HUDEP-2 (cell line): ENCODE measurements around the gene TNKS2.
A peak's percentile ranks its signal among the peaks of the same experiment; 100 is the strongest.
"Not testable (repeated sequence)": the region's sequence is repeated elsewhere in the genome, so short reads cannot be mapped to it uniquely, and the experiment has no call there.

Experiments used
- DNase-seq, 76 experiments: peaks; one replicate each; lab custom pipeline; 2025; ENCODE audit not compliant: unreplicated experiment in 76 of 76; lab: John Stamatoyannopoulos, UW

The TNKS2 gene

DNA sequence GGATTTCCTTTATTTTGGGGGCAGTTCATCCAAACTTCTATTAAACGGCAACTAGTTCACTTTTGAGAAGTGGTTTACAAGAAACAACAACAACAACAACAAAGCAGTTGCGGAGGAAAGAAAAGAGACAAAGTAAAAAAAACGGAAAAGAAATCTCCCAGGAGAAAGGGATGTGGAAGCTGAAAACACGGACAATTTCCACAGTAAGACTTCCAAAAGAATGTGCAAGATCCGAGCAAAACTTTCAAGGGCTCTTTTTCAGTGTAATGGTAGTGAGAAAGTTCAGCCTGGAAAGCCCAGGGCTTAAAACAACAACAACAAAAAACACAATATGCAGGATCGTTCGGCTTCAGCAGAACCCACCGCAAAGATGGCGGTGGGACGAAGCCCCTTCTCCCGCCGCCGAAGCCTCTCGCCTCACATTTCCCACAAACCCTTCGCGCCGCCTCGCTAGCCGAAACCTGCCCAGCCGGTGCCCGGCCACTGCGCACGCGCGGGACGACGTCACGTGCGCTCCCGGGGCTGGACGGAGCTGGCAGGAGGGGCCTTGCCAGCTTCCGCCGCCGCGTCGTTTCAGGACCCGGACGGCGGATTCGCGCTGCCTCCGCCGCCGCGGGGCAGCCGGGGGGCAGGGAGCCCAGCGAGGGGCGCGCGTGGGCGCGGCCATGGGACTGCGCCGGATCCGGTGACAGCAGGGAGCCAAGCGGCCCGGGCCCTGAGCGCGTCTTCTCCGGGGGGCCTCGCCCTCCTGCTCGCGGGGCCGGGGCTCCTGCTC lies at the start of gene TNKS2:
Gene TNKS2, plus strand, starts transcription at position 553 of the 775 bp plus-strand sequence. CDS start 265 bp downstream, outside the sequence.
- peak in 75 of 76 experiments; percentile 7 to 93 (median 87) for DNase-seq

DNA sequence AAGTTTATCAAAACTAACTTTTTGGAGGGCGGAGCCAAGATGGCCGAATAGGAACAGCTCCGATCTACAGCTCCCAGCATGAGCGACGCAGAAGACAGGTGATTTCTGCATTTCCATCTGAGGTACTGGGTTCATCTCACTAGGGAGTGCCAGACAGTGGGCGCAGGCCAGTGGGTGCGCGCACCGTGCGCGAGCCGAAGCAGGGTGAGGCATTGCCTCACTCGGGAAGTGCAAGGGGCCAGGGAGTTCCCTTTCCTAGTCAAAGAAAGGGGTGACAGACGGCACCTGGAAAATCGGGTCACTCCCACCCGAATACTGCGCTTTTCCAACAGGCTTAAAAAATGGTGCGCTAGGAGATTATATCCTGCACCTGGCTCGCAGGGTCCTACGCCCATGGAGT lies 48.6 kb upstream of the TNKS2 start:
- DNase-seq, result not testable (repeated sequence)

DNA sequence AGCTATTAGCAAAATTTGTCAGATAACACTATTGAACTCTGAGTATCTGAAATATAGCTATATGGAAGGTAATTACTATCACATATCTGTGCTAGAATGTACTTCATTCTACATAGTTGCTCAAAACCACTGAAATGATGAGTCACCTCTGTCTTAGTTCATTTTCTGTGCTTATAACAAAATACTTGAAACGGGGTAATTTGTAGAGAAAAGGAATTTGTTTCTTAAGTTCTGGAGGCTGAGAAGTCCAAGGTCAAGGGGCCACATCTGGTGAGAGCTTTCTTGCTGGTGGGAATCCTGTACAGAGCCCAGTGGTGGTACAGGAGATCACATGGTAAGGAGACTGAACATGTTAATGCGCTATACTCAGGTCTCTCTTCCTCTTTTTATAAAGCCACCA lies 41.9 kb upstream of the TNKS2 start:
- no peak for DNase-seq

DNA sequence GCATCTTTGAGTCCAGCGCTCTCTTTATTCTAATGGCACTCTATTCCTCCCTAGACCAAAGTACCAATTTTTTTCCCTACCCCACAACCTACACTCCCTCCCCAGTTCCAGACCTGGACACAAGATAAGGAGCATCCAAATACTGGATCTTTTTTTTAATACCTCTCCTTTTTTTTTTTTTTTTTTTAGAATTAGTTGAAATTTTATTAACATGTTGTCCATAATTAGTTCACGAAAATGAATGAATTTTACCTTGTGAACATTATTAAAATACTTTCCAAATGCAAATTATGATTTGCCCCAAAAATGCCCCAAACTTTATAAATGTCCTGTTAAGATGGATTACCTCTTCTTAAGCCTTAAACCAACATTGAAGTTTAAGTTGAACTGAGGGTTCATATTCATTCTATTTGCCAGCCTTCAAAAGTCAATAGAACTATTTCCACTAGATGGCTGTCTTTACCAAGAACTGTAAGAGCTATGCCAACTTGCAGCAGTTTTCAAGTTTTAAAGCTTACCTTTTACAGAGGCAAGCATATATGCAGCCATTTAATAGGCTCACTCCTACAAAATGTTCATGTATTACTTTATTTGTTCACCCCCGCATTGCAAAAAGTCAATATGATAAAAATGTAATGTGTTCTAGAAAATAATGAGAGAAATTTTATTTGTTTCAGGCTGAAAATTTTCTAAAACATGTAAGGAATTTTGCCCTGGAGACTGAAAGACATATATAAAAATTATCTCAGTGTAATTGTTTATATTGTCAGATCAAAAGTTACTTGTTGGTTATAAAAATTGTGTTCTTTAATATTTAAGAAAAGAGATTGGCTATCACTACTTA lies 39.7 kb upstream of the TNKS2 start:
- peak in 18 of 76 experiments; percentile 4 to 36 (median 21) for DNase-seq

DNA sequence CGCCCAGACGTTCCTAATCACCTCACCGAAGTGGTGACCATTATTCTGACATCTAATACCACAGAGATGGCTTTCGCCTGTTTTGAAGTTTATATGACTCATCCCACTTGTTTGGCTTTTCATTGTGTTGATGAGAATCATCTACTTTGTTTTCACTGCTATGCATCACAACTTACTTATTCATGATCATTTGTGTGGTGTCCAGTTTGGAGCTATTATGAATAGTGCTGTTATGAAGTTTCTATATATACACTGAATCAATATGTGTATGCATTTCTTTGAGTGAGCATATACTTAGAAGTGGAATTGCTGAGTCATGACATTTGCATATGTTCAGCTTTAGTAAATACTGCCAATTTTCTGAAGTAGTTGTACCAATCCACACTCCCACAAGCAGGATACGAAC lies 38.6 kb upstream of the TNKS2 start:
- DNase-seq, result no peak

DNA sequence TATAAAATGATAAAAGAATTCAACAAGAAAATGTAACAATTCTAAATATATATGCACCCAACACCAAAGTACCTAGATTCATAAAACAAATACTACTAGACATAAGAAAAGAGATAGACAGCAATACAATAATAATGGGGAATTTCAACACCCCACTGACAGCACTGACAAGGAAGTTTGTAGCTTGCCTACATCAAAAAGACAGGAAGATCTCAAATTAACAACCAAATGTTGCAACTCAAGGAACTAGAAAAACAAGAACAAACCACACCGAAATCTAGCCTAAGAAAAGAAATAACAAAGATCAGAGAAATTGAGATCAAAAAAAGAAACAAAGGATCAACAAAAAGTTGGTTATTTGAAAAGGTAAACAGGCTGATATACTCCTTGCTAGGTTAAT lies 36.5 kb upstream of the TNKS2 start:
- DNase-seq, result no peak

DNA sequence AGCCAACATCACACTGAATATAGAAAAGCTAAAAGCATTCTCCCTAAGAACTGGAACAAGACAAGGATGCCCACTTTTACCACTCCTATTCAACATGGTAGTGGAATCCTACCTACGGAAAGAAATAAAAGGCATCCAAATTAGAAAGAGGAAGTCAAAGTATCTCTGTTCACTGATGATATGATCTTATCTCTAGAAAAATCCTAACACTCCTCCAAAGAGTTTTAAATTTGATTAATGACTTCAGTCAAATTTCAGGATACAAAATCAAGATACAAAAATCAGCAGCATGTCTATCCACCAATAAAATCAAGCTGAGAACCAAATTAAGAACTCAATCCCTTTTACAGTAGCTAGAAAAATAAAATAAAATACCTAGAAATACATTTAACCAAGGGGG lies 35.3 kb upstream of the TNKS2 start:
- no peak for DNase-seq

DNA sequence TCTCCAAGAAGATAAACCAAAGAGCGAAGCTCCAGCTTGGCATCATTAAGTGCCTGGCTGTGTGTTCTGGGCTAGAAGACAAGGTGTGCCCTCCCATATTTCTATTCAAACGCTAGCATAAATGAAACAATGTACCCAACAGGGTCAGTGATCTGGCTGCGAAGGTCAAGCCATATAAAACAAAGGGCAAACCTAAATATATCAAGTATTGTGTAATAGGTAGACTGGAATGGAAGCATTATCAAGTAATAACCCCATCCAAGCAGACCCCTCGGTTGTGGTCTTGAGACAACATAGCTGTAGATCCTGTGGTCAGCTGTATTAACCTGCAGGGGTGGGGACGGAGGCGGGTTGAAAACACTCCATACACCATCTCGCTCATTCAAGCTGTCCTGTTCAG lies 31.6 kb upstream of the TNKS2 start:
- no peak for DNase-seq

DNA sequence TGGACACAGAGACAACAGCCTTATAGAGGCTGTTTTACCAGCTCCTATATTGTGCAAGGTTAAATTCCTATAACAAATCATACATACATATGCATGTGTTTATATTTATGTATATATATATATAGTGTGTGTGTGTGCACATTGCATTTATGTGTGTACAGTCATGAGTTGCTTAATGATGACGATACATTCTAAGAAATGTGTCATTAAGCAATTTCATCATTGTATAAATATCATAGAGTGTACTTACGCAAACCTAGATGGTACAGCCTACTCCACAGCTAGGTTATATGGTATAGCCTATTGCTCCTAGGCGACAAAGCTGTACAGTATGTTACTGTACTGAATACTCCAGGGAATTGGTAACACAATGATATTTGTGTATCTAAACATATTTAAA lies 30.1 kb upstream of the TNKS2 start:
- DNase-seq, result no peak

DNA sequence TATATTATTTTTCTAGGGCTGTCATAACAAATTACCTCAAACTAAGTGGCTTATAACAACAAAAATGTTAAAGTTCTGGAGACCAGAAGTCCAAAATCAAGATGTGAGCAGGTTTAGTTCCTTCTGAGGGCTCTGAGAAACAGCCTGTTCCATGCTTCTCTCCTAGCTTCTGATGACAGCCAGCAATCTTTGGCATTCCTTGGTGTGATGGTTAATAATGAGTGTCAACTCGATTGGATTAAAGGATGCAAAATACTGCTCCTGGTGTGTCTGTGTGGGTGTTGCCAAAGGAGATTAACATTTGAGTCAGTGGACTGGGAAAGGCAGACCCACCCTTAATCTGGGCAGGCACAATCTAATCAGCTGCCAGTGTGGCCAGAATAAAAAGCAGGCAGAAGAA lies 26.3 kb upstream of the TNKS2 start:
- DNase-seq, result peak in 1 of 76 experiments; percentile 6

DNA sequence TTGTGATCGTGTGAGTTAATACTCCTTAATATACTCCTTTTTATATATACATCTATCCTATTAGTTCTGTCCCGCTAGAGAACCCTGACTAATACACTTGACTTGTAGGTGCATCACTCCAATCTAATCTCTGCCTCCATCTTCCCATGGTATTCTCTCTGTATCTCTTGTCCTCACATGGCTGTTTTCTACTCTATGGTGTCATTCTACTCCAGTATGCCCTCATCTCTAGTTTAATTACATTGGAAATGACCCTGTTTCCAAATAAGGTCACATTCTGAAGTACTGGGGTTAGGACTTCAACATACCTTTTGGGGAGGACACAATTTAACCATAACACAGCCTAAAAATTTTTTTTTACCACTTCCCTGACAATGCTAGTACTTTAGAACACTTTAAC lies 25.8 kb upstream of the TNKS2 start:
- DNase-seq, result no peak

DNA sequence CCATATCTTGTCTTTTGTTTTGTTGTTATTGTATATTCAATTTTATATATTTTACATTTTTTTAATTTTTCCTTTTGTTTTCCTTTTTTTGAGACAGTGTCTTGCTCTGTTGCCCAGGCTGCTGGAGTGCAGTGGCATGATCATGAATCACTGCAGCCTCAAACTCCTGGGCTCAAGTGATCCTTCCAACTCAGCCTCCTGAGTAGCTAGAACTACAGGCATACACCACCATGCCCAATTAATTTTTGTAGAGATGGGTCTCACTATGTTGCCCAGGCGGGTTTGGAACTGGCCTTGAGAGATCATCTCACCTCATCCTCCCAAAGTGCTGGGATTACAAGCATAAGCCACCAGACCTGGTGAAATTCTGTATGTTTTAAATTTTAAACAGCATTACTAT lies 25.4 kb upstream of the TNKS2 start:
- no peak for DNase-seq

DNA sequence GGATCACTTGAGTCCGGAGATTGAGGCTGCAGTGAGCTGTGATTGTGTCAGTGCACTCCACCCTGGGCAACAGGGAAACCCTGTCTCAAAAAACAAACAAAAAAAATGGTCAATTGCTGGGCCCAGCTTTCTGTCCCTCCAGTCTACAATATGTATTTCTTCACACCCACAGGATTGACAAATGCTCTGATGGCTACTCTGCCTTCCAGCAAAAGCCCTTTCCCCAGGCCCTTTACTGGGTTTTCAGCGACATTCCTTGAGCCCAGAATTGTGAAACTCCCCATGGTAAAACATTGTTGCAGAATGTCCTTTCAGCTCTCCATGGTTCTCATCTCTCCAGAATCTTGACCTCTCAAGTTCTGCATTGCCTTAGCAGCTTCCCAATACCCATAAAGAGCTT lies 23.7 kb upstream of the TNKS2 start:
- no peak for DNase-seq

DNA sequence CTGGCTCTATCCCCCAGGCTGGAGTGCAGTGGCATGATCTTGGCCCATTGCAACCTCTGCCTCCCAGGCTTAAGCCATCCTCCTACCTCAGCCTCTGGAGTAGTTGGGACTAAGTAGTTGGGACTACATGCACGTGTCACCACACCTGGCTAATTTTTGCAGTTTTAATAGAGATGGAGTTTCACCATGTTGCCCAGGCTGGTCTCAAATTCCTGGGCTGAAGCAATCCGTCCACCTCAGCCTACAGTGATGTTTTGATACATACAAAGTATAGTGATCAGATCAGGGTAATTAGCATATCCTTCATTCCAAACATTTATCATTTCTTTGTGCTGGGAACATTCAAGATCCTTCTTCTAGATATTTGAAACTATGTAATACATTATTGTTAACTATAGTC lies 22.5 kb upstream of the TNKS2 start:
- DNase-seq, result no peak

DNA sequence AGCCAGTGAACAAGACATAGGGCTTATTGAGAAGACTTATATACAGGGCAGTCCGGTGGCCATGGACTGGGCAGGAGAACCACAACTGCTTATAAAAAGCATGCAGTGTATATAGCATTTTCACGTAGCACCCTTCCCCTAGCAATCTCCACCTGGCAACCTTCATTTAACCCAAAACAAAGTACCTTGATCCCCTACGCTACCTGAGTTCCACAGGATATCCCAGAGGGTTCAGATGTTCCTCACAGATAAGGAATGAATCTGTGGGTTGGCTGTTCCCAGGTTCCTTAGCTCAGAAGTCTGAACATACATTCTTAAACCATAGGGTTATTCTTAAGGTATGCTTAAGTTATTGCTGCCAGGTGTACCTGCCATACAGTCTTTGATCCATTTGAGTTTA lies 22.0 kb upstream of the TNKS2 start:
- no peak for DNase-seq

DNA sequence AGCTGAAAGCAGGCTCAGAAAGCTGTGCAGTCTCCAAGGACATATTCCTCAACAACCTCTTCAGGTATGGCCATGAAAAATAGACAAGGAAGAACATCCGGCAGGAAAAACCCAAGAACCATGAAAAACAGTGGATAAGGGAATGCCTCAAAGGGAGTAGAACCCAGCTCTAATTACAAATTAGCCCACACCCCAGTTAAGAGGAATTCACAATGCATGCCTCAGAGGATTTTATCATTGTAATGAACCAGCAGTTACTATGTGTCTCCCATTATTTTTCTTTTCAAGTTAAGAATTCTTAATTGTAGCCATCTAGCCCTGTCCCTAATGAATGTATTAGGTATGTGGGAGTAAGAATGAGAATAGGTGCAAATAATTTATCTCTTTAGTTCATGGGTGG lies 19.7 kb upstream of the TNKS2 start:
- DNase-seq, result no peak

DNA sequence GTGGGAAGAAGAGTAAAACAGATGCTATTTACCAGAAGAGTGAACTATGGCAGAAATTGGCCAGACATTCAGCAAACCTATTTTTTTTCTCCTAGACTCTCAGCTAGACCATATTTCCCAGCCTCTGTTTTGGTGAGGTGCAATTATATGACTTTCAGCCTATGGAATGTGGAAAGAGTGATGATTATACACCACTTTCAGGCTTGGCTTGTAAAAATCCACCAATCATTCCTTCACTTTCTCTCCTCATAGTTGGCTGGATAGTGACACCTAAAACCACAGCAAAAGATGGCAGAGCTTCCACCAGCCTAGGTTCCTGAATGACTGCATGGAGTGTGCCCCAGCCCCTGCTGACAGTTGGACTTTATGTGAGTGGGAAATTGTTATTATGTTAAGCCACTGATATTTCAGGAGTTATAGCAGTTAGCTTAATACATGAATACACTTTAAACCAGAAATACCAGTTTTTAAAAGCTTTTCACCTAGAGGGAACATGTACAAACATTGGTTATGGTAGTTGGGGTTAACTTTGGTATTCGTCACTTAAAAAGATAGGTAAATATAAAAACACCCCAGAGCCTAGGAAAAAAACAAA lies 19.1 kb upstream of the TNKS2 start:
- no peak for DNase-seq

DNA sequence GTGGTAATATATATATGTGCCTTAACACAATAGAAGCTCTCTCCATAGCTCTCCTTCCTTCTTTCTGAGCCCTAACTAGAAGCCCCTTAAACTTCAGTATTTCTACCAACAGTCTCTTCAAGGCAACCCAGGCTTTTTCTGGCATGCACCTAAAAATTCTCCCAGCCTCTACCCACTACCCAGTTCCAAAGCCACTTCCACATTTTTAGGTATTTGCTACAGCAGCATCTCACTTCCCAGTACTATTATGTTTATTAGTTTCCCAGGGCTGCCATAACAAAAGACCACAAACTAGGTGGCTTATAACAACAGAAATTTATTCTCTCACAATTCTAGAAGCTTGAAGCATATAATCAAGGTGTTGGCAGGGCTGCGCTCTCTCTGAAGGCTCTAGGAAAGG lies 15.7 kb upstream of the TNKS2 start:
- no peak for DNase-seq

DNA sequence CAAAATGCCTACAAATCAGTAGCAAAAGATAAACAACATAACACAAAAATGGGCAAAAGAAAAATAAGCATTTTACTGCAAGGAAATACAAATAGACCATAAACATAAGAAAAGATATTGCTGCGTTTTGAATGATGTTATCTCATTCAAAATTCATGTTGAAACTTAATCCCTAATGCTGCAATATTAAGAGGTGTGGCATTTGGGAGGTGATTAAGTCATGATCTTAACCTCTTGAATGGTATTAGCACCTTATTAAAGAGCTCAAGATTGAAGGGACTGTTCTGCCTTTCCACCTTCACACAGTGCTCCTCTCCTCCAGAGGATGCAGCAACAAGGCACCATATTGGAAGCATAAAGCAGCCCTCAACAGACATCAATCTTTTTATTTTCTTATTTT lies 12.4 kb upstream of the TNKS2 start:
- DNase-seq, result no peak

DNA sequence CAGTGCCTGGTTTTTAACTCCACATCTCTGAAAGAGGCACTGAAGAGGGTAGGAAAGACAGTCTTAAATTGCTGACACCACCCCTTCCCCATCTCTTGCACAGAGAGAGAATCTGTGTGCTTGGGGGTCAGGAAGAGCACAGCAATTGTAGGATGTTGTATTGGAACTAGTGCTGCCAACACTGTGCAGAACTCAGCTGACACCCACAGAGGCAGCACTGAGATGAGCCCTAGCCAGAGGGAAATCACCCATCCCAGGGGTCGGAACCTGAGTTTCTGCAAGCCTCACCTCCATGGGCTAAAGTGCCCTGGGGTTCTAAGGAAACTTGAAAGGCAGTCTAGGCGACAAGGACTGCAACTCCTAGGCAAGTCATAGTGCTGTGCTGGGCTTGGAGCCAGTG lies 11.0 kb upstream of the TNKS2 start:
- no peak for DNase-seq

DNA sequence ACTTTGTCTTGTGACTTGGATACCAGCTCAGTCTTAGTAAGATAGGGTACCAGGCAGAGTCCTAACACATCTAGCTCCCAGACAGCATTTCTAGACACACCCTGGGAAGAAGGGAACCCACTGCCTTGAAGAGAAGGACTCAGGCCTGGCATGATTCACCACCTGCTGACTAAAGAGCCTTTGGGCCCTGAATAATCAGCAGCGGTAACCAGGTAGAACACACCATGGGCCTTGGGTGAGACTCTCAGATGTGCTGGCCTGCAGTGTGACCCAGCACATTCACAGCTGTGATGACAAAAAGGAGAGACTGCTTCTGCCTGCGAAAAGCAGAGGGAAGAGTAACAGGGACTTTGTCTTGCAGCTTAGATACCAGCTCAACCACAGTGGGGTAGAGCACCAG lies 10.4 kb upstream of the TNKS2 start:
- DNase-seq, result no peak

DNA sequence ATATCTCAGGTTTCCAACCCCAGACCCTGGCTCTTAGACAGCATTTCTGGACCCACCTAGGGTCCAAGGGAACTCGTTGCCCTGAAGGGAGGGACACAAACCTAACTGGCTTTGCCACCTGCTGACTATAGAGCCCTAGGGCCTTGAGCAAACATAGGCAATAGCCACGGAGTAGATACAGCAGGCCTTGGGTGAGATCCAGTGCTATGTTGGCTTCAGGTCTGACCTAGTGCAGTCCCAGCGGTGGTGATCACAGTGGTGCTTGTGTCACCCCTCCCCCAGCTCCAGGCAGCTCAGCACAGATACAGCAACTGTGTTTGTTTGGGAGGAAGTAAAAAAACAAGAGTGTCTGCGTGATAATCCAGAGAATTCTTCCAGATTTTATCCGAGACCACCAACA lies 9.7 kb upstream of the TNKS2 start:
- no peak for DNase-seq
